ENCODE results near the gene SPTLC1. TPM values are rescaled to one million over a fixed set of nuclear protein-coding genes. Genes with fewer than 3 reads are reported as not detected.

The SPTLC1 gene
- total and polyA plus RNA-seq, 2 of the 13 experiments (the other 11 are each of a cell fraction or from before 2014, with no cell fraction given), result 56.2 to 72.5 TPM

DNA sequence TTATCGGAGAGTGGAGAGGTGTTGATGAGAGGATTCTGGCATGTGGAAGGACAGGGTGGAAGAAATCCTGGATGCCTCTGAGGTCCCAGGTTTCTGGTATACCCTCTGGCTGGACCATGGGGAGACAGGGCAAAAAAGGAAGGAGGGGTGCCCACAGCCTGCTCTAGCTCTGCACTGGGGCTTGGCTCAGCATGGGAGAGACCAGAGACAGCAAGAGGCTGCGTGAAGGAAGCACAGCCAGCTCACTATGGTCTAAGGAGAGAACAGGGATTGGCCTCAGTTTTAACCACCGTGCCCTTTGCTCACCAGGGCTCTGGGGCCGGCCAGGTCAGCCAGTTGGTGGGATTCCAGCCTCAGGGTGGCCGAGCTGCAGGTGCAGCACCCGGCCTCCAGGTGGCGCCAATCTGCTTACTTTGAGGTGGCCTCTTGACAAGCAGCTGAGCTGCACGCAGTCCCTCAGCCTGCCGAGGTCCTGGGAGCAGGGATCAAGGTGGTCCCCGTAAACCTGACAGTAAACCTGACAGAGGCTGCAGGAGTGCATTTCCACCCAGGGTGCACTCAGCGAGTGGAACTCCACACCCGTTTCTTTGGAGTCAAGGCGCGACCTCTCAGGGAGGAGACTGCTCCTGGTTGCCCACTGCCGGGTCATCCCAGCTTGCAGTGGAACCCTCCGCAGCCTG is 25.0 kb upstream of the SPTLC1 start (continued):
- TF ChIP-seq, protein P1, sequence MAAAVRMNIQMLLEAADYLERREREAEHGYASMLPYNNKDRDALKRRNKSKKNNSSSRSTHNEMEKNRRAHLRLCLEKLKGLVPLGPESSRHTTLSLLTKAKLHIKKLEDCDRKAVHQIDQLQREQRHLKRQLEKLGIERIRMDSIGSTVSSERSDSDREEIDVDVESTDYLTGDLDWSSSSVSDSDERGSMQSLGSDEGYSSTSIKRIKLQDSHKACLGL (CRISPR knock-in tag; IDR thresholded peaks at IDR 0.05), result peak; percentile 61; the same call in 1 of the 2 replicates
- TF ChIP-seq SP4 (CRISPR knock-in tag; IDR thresholded peaks at IDR 0.05) (no peak), PPARG (CRISPR knock-in tag; conservative IDR thresholded peaks at IDR 0.05) (no peak), POGZ (CRISPR knock-in tag; IDR thresholded peaks at IDR 0.05) (no peak), ZNF460 (CRISPR knock-in tag; IDR thresholded peaks at IDR 0.05; ENCODE audit: borderline replicate concordance) (no peak), NFYC (CRISPR knock-in tag; IDR thresholded peaks at IDR 0.05) (no peak), NCOA5 (CRISPR knock-in tag; IDR thresholded peaks at IDR 0.05) (no peak), ZNF883 (CRISPR knock-in tag; IDR thresholded peaks at IDR 0.05; ENCODE audit: not compliant biosample characterization) (peak; percentile 83), HES4 (CRISPR knock-in tag; IDR thresholded peaks at IDR 0.05; ENCODE audit: borderline replicate concordance) (no peak), TEAD2 (CRISPR knock-in tag; IDR thresholded peaks at IDR 0.05) (no peak), SRF (IDR thresholded peaks at IDR 0.05; ENCODE audit: low read depth, low read length) (no peak), ELF4 (CRISPR knock-in tag; IDR thresholded peaks at IDR 0.05; ENCODE audit: borderline replicate concordance) (no peak), HNRNPK (IDR thresholded peaks at IDR 0.05; ENCODE audit: low read depth, low read length, poor library complexity, severe bottlenecking) (no peak), SAFB2 (CRISPR knock-in tag; IDR thresholded peaks at IDR 0.05; ENCODE audit: borderline replicate concordance, low read depth) (0 out of 2 replicates have a peak, but pooled peaks have one; percentile 26), ZFX (CRISPR knock-in tag; IDR thresholded peaks at IDR 0.05; ENCODE audit: low read depth) (0 out of 2 replicates have a peak, but pooled peaks have one; percentile 21), ZBTB42 (CRISPR knock-in tag; IDR thresholded peaks at IDR 0.05) (no peak), SMARCC2 (IDR thresholded peaks at IDR 0.05) (no peak), ZFY (CRISPR knock-in tag; IDR thresholded peaks at IDR 0.05) (peak; percentile 38; the same call in 1 of the 2 replicates)
- TF ChIP-seq, protein P2, sequence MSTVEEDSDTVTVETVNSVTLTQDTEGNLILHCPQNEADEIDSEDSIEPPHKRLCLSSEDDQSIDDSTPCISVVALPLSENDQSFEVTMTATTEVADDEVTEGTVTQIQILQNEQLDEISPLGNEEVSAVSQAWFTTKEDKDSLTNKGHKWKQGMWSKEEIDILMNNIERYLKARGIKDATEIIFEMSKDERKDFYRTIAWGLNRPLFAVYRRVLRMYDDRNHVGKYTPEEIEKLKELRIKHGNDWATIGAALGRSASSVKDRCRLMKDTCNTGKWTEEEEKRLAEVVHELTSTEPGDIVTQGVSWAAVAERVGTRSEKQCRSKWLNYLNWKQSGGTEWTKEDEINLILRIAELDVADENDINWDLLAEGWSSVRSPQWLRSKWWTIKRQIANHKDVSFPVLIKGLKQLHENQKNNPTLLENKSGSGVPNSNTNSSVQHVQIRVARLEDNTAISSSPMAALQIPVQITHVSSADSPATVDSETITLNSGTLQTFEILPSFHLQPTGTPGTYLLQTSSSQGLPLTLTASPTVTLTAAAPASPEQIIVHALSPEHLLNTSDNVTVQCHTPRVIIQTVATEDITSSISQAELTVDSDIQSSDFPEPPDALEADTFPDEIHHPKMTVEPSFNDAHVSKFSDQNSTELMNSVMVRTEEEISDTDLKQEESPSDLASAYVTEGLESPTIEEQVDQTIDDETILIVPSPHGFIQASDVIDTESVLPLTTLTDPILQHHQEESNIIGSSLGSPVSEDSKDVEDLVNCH (CRISPR knock-in tag; IDR thresholded peaks at IDR 0.05), result no peak
- TF ChIP-seq, protein P3, sequence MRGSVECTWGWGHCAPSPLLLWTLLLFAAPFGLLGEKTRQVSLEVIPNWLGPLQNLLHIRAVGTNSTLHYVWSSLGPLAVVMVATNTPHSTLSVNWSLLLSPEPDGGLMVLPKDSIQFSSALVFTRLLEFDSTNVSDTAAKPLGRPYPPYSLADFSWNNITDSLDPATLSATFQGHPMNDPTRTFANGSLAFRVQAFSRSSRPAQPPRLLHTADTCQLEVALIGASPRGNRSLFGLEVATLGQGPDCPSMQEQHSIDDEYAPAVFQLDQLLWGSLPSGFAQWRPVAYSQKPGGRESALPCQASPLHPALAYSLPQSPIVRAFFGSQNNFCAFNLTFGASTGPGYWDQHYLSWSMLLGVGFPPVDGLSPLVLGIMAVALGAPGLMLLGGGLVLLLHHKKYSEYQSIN (CRISPR knock-in tag; IDR thresholded peaks at IDR 0.05; ENCODE audit: borderline replicate concordance), result no peak
- TF ChIP-seq, protein P4, sequence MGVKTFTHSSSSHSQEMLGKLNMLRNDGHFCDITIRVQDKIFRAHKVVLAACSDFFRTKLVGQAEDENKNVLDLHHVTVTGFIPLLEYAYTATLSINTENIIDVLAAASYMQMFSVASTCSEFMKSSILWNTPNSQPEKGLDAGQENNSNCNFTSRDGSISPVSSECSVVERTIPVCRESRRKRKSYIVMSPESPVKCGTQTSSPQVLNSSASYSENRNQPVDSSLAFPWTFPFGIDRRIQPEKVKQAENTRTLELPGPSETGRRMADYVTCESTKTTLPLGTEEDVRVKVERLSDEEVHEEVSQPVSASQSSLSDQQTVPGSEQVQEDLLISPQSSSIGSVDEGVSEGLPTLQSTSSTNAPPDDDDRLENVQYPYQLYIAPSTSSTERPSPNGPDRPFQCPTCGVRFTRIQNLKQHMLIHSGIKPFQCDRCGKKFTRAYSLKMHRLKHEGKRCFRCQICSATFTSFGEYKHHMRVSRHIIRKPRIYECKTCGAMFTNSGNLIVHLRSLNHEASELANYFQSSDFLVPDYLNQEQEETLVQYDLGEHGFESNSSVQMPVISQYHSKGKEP (CRISPR knock-in tag; IDR thresholded peaks at IDR 0.05), result 0 out of 2 replicates have a peak, but pooled peaks have one; percentile 51
- TF ChIP-seq, protein P5, sequence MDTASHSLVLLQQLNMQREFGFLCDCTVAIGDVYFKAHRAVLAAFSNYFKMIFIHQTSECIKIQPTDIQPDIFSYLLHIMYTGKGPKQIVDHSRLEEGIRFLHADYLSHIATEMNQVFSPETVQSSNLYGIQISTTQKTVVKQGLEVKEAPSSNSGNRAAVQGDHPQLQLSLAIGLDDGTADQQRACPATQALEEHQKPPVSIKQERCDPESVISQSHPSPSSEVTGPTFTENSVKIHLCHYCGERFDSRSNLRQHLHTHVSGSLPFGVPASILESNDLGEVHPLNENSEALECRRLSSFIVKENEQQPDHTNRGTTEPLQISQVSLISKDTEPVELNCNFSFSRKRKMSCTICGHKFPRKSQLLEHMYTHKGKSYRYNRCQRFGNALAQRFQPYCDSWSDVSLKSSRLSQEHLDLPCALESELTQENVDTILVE (CRISPR knock-in tag; IDR thresholded peaks at IDR 0.05), result peak; percentile 42; the same call in 1 of the 2 replicates
